GM21526 (cell line): ENCODE results near the gene C10orf67.
"Not testable (repeated sequence)": the region's sequence is repeated elsewhere in the genome, so short reads cannot be mapped to it uniquely, and the experiment has no call there.

ENCODE experiments used
- ATAC-seq: cut with Tn5 transposase; IDR thresholded peaks from one replicate; pipeline ENCODE4 v1.9.1; 2021; ENCODE audit warnings: moderate library complexity; ENCODE audit not compliant: unreplicated experiment, low FRiP score

Gene C10orf67

GRCh38 chr10:23281044-23281433 is 63.6 kb downstream of the C10orf67 start:
- no peak for ATAC-seq

GRCh38 chr10:23280419-23281043 is 64.1 kb downstream of the C10orf67 start:
- ATAC-seq = no peak

GRCh38 chr10:23275355-23275754 is 69.2 kb downstream of the C10orf67 start:
- ATAC-seq = no peak

- not testable (repeated sequence) for ATAC-seq
Measured at GRCh38 chr10:23274179-23274578, 70.4 kb downstream of the C10orf67 start.

- ATAC-seq = no peak
Measured at GRCh38 chr10:23270531-23270930, 74.1 kb downstream of the C10orf67 start.

- ATAC-seq = no peak
Measured at GRCh38 chr10:23263441-23264164, 81.0 kb downstream of the C10orf67 start.

- no peak for ATAC-seq
Measured at GRCh38 chr10:23262928-23263327, 81.7 kb downstream of the C10orf67 start.

- no peak for ATAC-seq
Measured at GRCh38 chr10:23258516-23258915, 86.1 kb downstream of the C10orf67 start.

GRCh38 chr10:23253780-23254179 is 90.8 kb downstream of the C10orf67 start:
- ATAC-seq = no peak

- not testable (repeated sequence) for ATAC-seq
Measured at GRCh38 chr10:23252859-23253258, 91.7 kb downstream of the C10orf67 start.

- not testable (repeated sequence) for ATAC-seq
Measured at GRCh38 chr10:23241779-23242178, 102.8 kb downstream of the C10orf67 start.

- ATAC-seq = no peak
Measured at GRCh38 chr10:23238015-23238414, 106.6 kb downstream of the C10orf67 start.

GRCh38 chr10:23230582-23230981 is 114.0 kb downstream of the C10orf67 start:
- ATAC-seq = no peak

GRCh38 chr10:23217471-23217870 is 127.1 kb downstream of the C10orf67 start:
- ATAC-seq = no peak

- ATAC-seq = no peak
Measured at GRCh38 chr10:23205972-23206642, 138.5 kb downstream of the C10orf67 start.

- no peak for ATAC-seq
Measured at GRCh38 chr10:23204773-23205172, 139.8 kb downstream of the C10orf67 start.

- ATAC-seq = no peak
Measured at GRCh38 chr10:23203369-23204325, 140.9 kb downstream of the C10orf67 start.

- ATAC-seq = no peak
Measured at GRCh38 chr10:23202779-23203178, 141.8 kb downstream of the C10orf67 start.

GRCh38 chr10:23201837-23202236 is 142.8 kb downstream of the C10orf67 start:
- ATAC-seq = no peak

- ATAC-seq = no peak
Measured at GRCh38 chr10:23200997-23201652, 143.5 kb downstream of the C10orf67 start.
